HT-29 (cell line): Measurements from ENCODE around the gene TIAM1. TPM values are rescaled to one million over a fixed set of nuclear protein-coding genes. Genes with fewer than 3 reads are reported as not detected.

ENCODE experiments used
- DNase-seq: peaks from one replicate; pipeline ENCODE4 v3.0.0-alpha.2; 2015; ENCODE audit warnings: low spot score
- total RNA-seq: library from RNA; depleted of rRNA; stranded (reverse); fragments of >200 nt; shearing (Covaris generic); gene quantifications from 2 replicates; pipeline ENCODE4 v1.2.3, GENCODE V29; 2014

Gene TIAM1
- total RNA-seq, 1 experiment from 2014 or later: not detected

DNA sequence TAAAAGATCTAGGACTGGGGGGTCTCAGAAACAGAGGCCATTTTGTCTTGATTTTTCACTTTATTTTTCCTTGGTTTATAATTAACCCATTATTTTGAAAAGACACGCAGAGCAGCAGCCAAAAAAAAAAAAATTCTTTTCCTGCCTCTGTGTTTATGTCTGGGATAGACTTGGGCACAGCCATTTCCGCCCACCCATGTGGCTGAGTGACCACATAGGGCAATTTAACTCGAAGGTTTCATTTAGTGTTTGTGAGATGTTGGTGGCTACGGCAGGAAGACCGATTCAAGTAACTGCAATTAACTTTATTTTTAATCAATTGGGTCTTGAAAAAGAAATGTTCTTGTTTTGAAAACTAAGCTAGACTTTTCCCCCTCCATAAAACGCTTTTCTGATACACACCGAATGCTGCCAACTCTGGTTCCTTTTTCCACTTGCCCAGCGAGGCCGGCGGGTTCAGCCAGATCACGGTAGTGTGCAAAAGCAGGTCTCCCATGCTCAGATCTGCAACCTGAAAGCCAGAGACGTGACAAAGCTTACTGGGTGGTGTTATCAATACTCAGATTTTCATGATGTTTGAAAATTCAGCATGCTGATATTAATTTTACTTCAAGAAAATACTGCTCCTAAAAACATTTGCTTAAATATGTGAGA lies 208.4 kb downstream of the TIAM1 start:
- DNase-seq: no peak

GRCh38 chr21:31133243-31133830 lies 210.7 kb downstream of the TIAM1 start:
- DNase-seq: no peak

DNA sequence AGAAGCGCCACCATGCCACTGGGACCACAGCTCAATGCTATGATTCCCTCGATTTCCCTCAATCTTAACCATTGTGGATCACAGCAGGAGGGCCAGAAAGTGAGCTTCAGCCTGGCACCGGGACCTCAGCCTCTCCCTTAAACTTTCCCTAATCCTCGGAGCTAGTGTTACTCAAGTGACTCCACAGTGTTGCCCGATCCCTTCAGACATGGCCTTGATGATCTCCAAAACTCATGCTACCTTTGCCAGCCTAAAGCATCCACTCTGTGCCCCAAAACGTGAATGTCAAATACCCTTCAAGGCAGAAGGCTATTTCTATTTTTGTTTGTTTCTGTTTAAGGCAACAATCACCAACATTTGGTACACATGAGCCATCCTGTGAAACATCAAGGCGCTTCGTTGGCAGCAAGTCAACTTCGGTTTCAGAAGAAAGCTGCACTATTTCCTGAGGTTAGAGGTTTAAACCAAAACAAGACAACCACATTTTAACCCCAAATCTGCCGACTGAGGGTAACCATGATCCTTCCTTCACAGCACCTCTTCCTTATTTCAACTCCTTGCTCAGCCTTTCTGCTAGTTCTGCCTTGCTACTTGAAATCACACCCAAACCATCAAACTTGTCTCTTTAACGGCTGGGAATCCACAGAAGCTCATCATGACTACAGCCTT lies 211.4 kb downstream of the TIAM1 start:
- DNase-seq: no peak

GRCh38 chr21:31130821-31131220 lies 213.2 kb downstream of the TIAM1 start:
- DNase-seq: no peak

GRCh38 chr21:31128234-31128633 lies 215.8 kb downstream of the TIAM1 start:
- no peak for DNase-seq

DNA sequence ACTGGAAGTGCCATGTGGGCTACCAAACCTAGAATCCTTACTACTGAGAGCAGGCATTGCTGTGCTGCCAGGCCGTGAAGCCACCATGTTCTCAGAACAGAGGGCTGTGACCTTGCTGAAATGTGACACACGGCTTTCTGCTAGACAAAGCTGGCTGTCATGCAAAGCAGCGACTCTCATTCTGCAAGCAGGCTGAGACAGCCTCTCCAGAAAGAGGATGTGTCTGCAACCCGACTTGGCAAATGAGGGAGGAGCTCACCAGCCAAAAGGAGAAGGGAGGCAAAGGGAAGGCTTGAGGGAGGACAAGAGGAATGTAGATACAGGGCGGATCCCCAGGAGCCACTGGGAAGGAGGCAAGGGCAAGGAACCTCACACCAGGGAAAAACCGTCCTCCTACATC lies 220.1 kb downstream of the TIAM1 start:
- DNase-seq: no peak

DNA sequence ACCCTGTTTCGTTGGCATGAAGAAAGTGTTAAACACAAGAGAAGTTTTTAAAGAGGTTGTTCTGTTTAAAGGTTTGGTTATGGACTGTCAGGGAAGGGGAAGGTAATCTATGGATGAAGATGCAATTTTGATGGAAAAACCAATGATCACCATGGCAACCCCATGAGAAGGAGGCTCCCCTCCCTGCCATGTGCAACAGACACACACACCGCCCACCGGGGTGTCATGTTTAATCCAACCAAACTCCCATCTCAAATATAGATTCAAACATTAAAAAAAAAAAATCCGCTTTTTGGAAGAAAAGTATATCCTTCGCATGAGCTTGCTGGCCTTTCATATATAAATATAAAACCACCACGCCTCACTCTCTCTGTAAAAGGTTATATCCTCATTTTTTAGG lies 224.9 kb downstream of the TIAM1 start:
- no peak for DNase-seq

DNA sequence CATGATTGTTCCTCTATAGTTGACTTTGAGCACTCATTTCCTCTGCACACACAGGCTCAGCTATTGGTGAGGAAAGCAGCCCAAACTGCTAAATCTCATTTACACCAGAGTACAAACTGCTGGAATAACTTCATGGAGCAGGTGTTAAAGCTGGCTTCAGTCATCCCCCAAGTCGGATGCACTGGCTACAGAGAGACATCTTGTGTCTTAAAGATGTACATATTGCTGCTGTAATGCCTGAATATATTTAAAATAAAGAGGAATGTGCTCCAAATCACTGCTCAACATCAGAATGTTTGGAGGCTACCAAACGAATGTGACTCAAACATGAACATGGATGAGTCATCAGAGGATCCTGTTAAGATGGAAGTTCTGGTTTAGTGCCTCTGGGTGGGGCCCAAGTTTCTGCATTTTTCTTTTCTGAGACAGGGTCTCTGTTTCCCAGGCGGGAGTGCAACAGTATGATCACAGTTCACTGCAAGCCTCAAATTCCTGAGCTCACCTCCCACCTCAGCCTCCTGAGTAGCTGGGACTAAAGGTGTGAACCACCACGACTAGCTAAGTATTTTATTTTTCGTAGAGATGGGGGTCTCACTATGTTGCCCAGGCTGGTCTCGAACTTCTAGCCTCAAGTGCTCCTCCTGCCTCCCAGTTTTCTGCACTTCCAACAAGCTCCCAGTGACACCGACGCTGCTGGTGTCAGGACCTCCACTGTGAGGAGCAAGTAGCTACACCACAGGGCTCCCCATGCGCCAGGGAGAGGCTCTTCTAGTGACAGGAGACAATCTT lies 226.7 kb downstream of the TIAM1 start:
- DNase-seq: no peak

DNA sequence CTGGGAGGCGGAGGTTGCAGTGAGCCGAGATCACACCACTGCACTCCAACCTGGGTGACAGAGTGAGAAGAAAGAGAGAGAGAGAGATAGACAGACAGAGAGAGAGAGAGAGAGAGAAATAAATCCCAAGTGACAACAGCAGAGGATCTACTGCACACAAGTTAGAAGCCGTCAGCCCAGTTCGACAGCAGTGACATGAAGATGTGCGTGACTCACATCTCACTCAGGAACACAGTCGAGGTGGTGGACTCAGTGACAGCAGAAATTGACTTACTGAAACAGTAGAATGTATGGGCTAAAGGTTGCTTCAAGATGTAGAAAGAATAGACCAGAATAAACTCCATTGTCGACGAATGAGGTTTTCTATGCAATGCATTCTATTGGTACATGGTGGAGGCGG lies 228.8 kb downstream of the TIAM1 start:
- no peak for DNase-seq

GRCh38 chr21:31111093-31111492 lies 233.0 kb downstream of the TIAM1 start:
- DNase-seq: no peak

GRCh38 chr21:31110430-31110829 lies 233.6 kb downstream of the TIAM1 start:
- no peak for DNase-seq

DNA sequence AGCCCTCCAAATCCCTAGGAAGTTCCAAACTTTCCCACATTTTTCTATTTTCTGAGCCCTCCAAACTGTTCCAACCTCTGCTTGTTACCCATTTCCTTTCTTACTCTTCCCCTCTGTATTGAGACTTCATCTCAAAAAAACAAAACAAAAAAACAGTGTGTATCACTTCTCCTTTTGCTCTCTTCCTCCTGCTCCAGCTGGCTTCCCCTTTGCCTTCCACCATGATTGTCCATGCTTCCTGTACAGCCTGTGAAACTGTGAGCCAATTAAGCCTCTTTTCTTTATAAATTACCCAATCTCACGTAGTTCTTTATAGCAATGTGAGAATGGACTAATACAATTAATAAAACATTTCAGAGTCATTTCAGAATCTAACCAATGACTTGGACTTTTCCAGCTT lies 236.2 kb downstream of the TIAM1 start:
- no peak for DNase-seq

- no peak for DNase-seq
These were observed 236.8 kb downstream of the TIAM1 start for GRCh38 chr21:31107176-31107785.

- no peak for DNase-seq
These were observed 240.3 kb downstream of the TIAM1 start for GRCh38 chr21:31103571-31104265.

DNA sequence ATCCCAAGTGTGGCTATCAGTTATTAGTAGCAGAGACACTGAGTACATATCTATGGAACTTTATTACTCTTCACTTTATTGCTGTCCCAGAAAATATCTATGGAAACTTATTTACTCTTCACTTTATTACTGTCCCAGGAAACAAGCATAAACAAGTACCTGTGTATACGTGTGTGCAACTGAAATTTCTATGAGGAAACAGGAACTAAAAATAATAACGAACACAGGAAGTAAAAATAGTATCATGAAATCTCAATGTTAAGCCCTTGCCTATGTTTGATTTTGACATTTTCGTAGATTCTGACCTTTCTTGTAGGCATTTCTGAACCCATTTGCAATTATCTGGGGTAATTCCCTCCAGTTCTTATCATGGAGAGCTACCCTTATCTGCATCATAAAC lies 240.9 kb downstream of the TIAM1 start:
- DNase-seq: no peak

- no peak for DNase-seq
These were observed 244.9 kb downstream of the TIAM1 start for GRCh38 chr21:31099122-31099521.

DNA sequence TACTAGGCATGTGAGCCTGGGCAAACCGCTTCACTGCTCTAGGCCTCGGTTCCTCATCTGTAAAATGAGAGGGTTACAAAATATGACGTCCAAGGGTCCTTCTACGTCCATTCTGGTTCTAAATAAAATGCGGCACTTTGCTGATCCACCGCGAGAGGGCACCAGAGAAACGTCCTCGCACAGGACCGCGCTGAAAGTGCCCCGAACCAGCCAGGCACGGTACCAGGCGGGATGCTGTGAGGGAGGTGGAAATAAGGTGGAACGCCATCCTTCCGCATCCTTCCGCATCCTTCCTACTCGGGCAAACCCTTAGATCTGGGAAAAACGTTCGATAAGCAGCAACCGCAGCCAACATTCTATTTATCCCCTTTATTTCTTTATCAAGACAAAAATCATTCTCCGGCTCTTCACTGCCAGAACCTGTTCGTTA lies 245.5 kb downstream of the TIAM1 start:
- peak; percentile 32 for DNase-seq

DNA sequence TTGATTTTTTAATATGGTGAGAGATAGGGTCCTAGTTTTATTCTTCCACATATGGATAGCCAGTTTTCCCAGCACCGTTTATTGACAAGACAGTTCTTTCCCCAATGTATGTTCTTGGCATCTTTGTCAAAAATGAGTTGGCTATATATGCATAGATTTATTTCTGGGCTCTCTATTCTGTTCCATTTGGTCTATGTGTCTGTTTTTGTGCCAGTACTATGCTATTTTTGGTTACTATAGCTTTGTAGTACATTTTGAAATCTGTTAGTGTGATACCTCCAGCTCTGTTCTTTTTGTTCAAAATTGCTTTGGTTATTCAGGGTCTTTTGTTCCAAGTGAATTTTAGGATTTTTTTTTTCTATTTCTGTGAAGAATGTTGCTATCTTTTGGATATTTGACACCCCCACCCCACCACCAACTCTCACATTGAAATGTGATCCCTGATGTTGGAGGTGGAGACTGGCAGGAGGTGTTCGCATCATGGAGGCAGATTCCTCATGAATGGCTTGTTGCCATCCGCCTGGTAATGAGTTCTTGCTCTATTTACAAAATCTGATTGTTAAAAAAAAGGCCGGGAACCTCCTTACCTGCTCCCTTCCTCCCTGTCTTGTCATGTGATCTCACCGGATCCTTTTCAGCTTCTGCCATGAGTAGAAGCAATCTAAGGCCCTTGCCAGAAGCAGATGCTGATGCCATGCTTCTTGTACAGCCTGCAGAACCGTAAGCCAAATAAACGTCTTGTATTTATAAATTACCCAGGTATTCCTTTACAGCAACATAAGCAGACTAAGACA lies 251.0 kb downstream of the TIAM1 start:
- DNase-seq: no peak

GRCh38 chr21:31090376-31090775 lies 253.7 kb downstream of the TIAM1 start:
- no peak for DNase-seq

GRCh38 chr21:31088474-31088751 lies 255.6 kb downstream of the TIAM1 start:
- no peak for DNase-seq
